Middle frontal gyrus (tissue), 1 donor: ENCODE results near the gene ALX4.

ENCODE experiments used
- DNase-seq: peaks from one replicate; pipeline ENCODE4 v3.0.0-alpha.2; 2015; ENCODE audit warnings: low spot score; ENCODE audit errors: extremely low spot score

The ALX4 gene

GRCh38 chr11:44246726-44247125 is 63.2 kb downstream of the ALX4 start:
- DNase-seq = no peak

- DNase-seq = no peak
These were observed 65.2 kb downstream of the ALX4 start for GRCh38 chr11:44244639-44245310.

GRCh38 chr11:44243595-44244343 is 66.2 kb downstream of the ALX4 start:
- DNase-seq = no peak

GRCh38 chr11:44243086-44243485 is 66.9 kb downstream of the ALX4 start:
- no peak for DNase-seq

- no peak for DNase-seq
These were observed 68.1 kb downstream of the ALX4 start for GRCh38 chr11:44241851-44242250.

GRCh38 chr11:44237156-44237555 is 72.8 kb downstream of the ALX4 start:
- no peak for DNase-seq

GRCh38 chr11:44236296-44236695 is 73.6 kb downstream of the ALX4 start:
- no peak for DNase-seq

- no peak for DNase-seq
These were observed 74.2 kb downstream of the ALX4 start for GRCh38 chr11:44235765-44236201.

- DNase-seq = no peak
These were observed 80.3 kb downstream of the ALX4 start for GRCh38 chr11:44229624-44230023.

- DNase-seq = no peak
These were observed 80.8 kb downstream of the ALX4 start for GRCh38 chr11:44229098-44229497.

- no peak for DNase-seq
These were observed 81.6 kb downstream of the ALX4 start for GRCh38 chr11:44228379-44228778.

GRCh38 chr11:44226945-44227344 is 83.0 kb downstream of the ALX4 start:
- DNase-seq = no peak

GRCh38 chr11:44226490-44226889 is 83.4 kb downstream of the ALX4 start:
- no peak for DNase-seq

- DNase-seq = no peak
These were observed 85.0 kb downstream of the ALX4 start for GRCh38 chr11:44224867-44225501.

GRCh38 chr11:44223238-44223637 is 86.7 kb downstream of the ALX4 start:
- no peak for DNase-seq

GRCh38 chr11:44221992-44222391 is 87.9 kb downstream of the ALX4 start:
- DNase-seq = no peak

- DNase-seq = no peak
These were observed 88.5 kb downstream of the ALX4 start for GRCh38 chr11:44221456-44221855.

GRCh38 chr11:44219830-44220796 is 89.8 kb downstream of the ALX4 start:
- DNase-seq = no peak

- no peak for DNase-seq
These were observed 92.5 kb downstream of the ALX4 start for GRCh38 chr11:44217432-44217831.

GRCh38 chr11:44213148-44213547 is 96.8 kb downstream of the ALX4 start:
- no peak for DNase-seq

- DNase-seq = no peak
These were observed 97.8 kb downstream of the ALX4 start for GRCh38 chr11:44212128-44212527.
